Spleen (tissue), 11 donors: ENCODE data around the gene GRIA1. TPM values are rescaled to one million over a fixed set of nuclear protein-coding genes. Genes with fewer than 3 reads are reported as not detected.

Source experiments
- DNase-seq: peaks from one replicate; pipeline ENCODE4 v3.0.0-alpha.2; 2020
- H3K27ac ChIP-seq, 8 donors: fragments of 200-600 bp; sonication (generic) in 7 of 8; 1 replicate in 4 of 8; 2 replicates in 4 of 8; pipeline versions ENCODE4 v1.5.0 to v1.8.0; 2016 to 2021; ENCODE audit warnings: inconsistent platforms in 4 of 8, mild to moderate bottlenecking in 4 of 8, moderate library complexity in 1 of 8
- H3K27me3 ChIP-seq, 7 donors: fragments of 200-600 bp; sonication (generic) in 6 of 7; replicated peaks in 1 of 7; 1 replicate in 4 of 7; 2 replicates in 3 of 7; pipeline versions ENCODE4 v1.5.0 to v1.8.0; 2016 to 2021; ENCODE audit warnings: inconsistent platforms in 3 of 7, mild to moderate bottlenecking in 1 of 7
- H3K36me3 ChIP-seq, 6 donors: fragments of 200-600 bp; sonication (generic) in 5 of 6; 1 replicate in 4 of 6; 2 replicates in 2 of 6; pipeline versions ENCODE4 v1.5.0 to v1.8.0; 2016 to 2021; ENCODE audit warnings: inconsistent platforms in 2 of 6
- H3K4me1 ChIP-seq, 6 donors: fragments of 200-600 bp; sonication (generic) in 5 of 6; 1 replicate in 3 of 6; 2 replicates in 3 of 6; pipeline versions ENCODE4 v1.5.0 to v1.8.0; 2016 to 2021; ENCODE audit warnings: inconsistent platforms in 3 of 6
- H3K4me3 ChIP-seq, 8 donors: fragments of 200-600 bp; sonication (generic) in 7 of 8; 1 replicate in 4 of 8; 2 replicates in 4 of 8; pipeline versions ENCODE4 v1.5.0 to v1.8.0; 2016 to 2021; ENCODE audit warnings: inconsistent platforms in 4 of 8, mild to moderate bottlenecking in 4 of 8, moderate library complexity in 2 of 8
- H3K9me3 ChIP-seq, 8 donors: fragments of 200-600 bp; sonication (generic) in 7 of 8; 1 replicate in 4 of 8; 2 replicates in 4 of 8; pipeline versions ENCODE4 v1.5.0 to v1.8.0; 2016 to 2021; ENCODE audit warnings: inconsistent platforms in 4 of 8
- CTCF ChIP-seq, 11 experiments: fragments of 200-600 bp in 7 of 11; fragments of 450-650 bp in 4 of 11; sonication (generic) in 4 of 11; IDR thresholded peaks in 8 of 11; conservative IDR thresholded peaks in 3 of 11; 1 replicate in 7 of 11; 2 replicates in 4 of 11; pipeline versions ENCODE4 v1.4.0 to v1.8.0; 2016 to 2021; ENCODE audit warnings: antibody characterized with exemption in 11 of 11, inconsistent platforms in 4 of 11, mild to moderate bottlenecking in 1 of 11
- POLR2A ChIP-seq, 3 donors: fragments of 450-650 bp; IDR thresholded peaks; one replicate each; pipeline ENCODE4 v1.5.1; 2017; ENCODE audit warnings: antibody characterized with exemption in 3 of 3, mild to moderate bottlenecking in 1 of 3
- POLR2AphosphoS5 ChIP-seq, 3 donors: sonication (generic); formaldehyde crosslinking; IDR thresholded peaks; one replicate each; pipeline ENCODE4 v1.5.1; 2017; ENCODE audit warnings: antibody characterized with exemption in 3 of 3
- WGBS, 5 donors: extraction: QIAGEN DNeasy Blood & Tissue Kit in 3 of 5; methylation state at CpG; one replicate each; pipeline versions ENCODE4 v1.1.5 to v1.1.7; 2013 to 2018; 5-methylcytosine and 5-hydroxymethylcytosine counted together
- intact Hi-C: fragments of 100-400 bp; cut with DNase I; formaldehyde crosslinking; loops from one replicate; pipeline ENCODE4 v1.15.0; 2023; ENCODE audit warnings: low total_unique reads
- polyA plus RNA-seq, 3 donors: library from polyadenylated mRNA; stranded (reverse); fragments of 200-250 nt; gene quantifications; one replicate each; pipeline ENCODE4 v1.2.1, GENCODE V29; 2013
- total RNA-seq, 7 donors: library from RNA; depleted of rRNA in 3 of 7; stranded (reverse); fragments of >200 nt in 3 of 7; fragmentation: NEBNext Ultra II Directional in 4 of 7; extraction: Animal tissue kit (Norgen Biotek cat#: 25700) in 4 of 7; gene quantifications; one replicate each; pipeline versions ENCODE4 v1.1.0 to v1.2.1, GENCODE V29; 2016 to 2021
- donor health status: healthy with polysubstance abuse.
- donor health status: DM: no; HTN: no; CAD: no; lungs with moderate emphysema.
- donor health status: DM: no; HTN: no; CAD: no.
- donor health status: Bipolar disorder and iron deficiency.
- donor health status: healthy.
- donor health status: DM: no; HTN: no; CAD: no.
- donor health status: DM: yes; HTN: yes; CAD: no.

The GRIA1 gene
- total and polyA plus RNA-seq, 10 donors: 0.02 to 0.19 (median 0.09) TPM; not detected in 6

DNA sequence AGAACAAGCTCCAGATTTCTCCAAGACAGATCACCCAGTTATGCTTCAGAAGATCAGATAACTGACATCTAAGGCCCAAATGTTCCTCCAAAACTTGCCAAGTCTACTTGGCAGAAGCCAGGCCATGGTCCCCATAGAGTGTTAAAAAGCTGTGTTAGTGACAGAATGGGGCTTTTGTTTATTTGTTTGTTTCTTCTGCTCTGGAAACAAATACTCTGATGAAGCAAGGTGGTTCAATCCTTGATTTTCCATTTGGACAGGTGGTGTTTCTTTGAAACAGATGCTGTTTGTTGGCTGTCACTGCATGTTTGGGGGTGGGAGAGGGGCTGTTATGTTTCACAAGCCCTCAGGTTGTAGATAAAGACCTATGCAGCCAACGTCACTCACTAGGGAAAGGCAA, 284.2 kb downstream of the GRIA1 start:
- H3K9me3 ChIP-seq: no peaks in the 10 kb centered on the region
- no peak overlapping the region for H3K4me3 ChIP-seq
- H3K4me1 ChIP-seq: no peaks in the 10 kb centered on the region
- 60 to 79% (median 67%) methylated on average over 1 of the region's 1 CpG for WGBS, 5 donors
- TF ChIP-seq POLR2AphosphoS5 (IDR thresholded peaks at IDR 0.05) (no peak), POLR2A (IDR thresholded peaks at IDR 0.05) (no peak), CTCF (IDR thresholded peaks at IDR 0.05 in 8 of 11, conservative IDR thresholded peaks at IDR 0.05 in 3 of 11) (no peak)
- H3K27ac ChIP-seq: no peak overlapping the region
- no peak for DNase-seq
- intact Hi-C loops: no loop called here
- peaks cover 0 to 18% (median 4%) of the 10 kb centered on the region in 7 donors for H3K27me3 ChIP-seq
- H3K36me3 ChIP-seq: no peaks in the 10 kb centered on the region

- Histone ChIP-seq H3K27me3 (peaks cover 0 to 21% (median 6%) of the 10 kb centered on the region in 7 donors), H3K27ac (no peak overlapping the region), H3K4me3 (no peak overlapping the region), H3K36me3 (no peaks in the 10 kb centered on the region), H3K4me1 (peaks cover 0 to 2% (median 0%) of the 10 kb centered on the region in 6 donors), H3K9me3 (no peaks in the 10 kb centered on the region)
- WGBS, 5 donors: 65 to 72% (median 67%) methylated on average over 7 of the region's 7 CpGs
- intact Hi-C loops: no loop called here
- TF ChIP-seq POLR2A (IDR thresholded peaks at IDR 0.05): no peak
- DNase-seq: no peak
Observed at GRCh38 chr5:153775923-153776322, 285.5 kb downstream of the GRIA1 start.

DNA sequence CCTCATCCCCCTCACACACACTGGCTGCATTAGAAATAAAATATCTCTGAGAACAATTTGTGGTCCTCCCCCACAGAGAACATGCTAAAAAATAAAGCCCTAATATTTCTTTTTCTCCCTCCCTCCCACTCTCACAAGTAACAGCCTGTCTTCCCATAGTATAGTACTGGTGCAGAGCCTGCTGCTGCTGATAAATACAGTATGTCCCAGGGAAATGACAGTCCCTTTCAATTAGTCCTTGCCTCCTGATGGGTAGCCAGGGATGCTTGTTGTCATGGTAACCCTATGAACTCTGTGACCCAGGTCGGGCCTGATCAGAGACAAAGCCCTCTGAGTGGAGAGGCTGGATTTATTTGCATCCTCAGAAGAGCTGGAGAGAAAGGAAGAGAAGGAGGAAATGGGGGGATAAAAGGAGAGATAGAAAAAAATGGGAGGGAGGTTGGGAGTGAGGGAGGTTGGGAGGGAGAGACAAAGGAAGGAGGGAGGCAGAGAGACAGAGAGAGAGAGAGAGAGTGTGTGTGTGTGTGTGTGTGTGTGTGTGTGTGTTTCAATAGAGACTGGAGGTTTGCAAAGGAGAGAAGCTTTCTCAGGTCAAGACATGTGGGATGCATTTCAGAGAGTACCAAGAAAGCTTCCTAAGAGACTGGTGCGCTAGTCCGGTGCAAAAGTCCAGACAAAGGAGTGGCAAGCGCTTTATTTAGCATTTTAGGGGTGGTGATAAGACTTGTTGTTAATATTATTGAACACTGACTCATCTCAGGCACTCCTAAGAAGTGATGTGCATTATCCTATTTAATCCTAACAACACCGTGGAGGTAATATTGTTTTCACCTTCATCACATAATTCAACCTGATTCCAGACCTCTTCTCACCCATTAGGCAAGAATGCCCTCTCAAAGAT, 287.5 kb downstream of the GRIA1 start:
- Histone ChIP-seq H3K9me3 (no peaks in the 10 kb centered on the region), H3K4me3 (no peak overlapping the region), H3K27me3 (peaks cover 0 to 33% (median 6%) of the 10 kb centered on the region in 7 donors), H3K27ac (no peak overlapping the region), H3K4me1 (peaks cover 0 to 4% (median 0%) of the 10 kb centered on the region in 6 donors), H3K36me3 (no peaks in the 10 kb centered on the region)
- no peak for DNase-seq
- 68 to 82% (median 76%) methylated on average over 5 of the region's 5 CpGs for WGBS, 5 donors
- no peak for TF ChIP-seq CTCF (IDR thresholded peaks at IDR 0.05 in 8 of 11, conservative IDR thresholded peaks at IDR 0.05 in 3 of 11)
- TF ChIP-seq POLR2AphosphoS5 (IDR thresholded peaks at IDR 0.05): no peak
- no peak for TF ChIP-seq POLR2A (IDR thresholded peaks at IDR 0.05)
- intact Hi-C loops: no loop called here

DNA sequence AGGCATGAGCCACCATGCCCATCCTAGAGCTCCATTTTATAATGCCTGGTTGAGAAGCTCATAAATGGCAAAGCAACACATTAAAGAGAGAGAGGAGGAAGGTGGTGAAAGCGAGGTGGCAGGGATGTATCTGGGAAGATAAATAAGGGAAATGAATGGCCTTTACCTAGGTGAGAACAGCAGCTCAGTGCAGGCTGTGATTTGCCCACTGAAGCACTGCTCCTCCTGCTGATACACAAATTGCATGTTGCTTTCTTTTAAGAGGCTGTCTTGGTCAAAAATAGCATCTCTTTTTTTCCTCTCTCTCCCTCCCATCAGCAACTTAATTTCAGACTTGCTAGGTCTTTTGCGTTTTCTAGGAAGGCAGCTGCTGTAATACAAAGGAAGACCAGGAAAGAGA, 289.4 kb downstream of the GRIA1 start:
- Histone ChIP-seq H3K27me3 (peaks cover 0 to 46% (median 16%) of the 10 kb centered on the region in 7 donors), H3K27ac (no peak overlapping the region), H3K4me1 (peaks cover 0 to 4% (median 0%) of the 10 kb centered on the region in 6 donors), H3K4me3 (no peak overlapping the region), H3K36me3 (no peaks in the 10 kb centered on the region), H3K9me3 (no peaks in the 10 kb centered on the region)
- DNase-seq: no peak
- WGBS, 5 donors: 63 to 81% (median 77%) methylated on average over 2 of the region's 2 CpGs
- no peak for TF ChIP-seq POLR2AphosphoS5 (IDR thresholded peaks at IDR 0.05)
- TF ChIP-seq CTCF (IDR thresholded peaks at IDR 0.05 in 8 of 11, conservative IDR thresholded peaks at IDR 0.05 in 3 of 11): no peak
- TF ChIP-seq POLR2A (IDR thresholded peaks at IDR 0.05): no peak
- intact Hi-C loops: no loop called here
